ENCODE data around the gene UBE2G2.

The UBE2G2 gene

DNA sequence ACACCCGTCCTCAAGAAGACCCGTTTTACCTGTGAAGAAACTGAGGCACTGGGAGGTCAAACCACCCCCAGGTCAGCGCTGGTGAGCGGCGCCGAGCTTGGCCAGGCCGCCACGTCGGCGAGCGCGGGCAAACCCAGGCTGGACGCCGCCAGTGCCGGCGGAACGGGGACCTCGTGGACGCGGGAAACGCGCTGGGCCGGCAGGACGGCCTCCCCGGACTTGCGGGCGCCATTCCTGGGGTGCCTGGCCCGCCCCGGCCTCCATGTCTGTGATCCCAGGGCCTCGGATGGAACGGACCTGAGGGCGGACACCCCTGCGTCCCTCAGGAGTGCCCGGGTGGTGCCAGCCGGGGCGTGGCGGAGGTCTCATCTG is 17.0 kb upstream of the UBE2G2 start:
- no peaks in the 10 kb centered on the region for H3K27me3 ChIP-seq (ENCODE audit: insufficient read depth, poor library complexity, severe bottlenecking)
- peak overlapping the region; percentile 48 for H3K4me3 ChIP-seq (replicated peaks; ENCODE audit: insufficient read depth, low read length)
- H3K27ac ChIP-seq (replicated peaks) = peak overlapping the region; percentile 89

DNA sequence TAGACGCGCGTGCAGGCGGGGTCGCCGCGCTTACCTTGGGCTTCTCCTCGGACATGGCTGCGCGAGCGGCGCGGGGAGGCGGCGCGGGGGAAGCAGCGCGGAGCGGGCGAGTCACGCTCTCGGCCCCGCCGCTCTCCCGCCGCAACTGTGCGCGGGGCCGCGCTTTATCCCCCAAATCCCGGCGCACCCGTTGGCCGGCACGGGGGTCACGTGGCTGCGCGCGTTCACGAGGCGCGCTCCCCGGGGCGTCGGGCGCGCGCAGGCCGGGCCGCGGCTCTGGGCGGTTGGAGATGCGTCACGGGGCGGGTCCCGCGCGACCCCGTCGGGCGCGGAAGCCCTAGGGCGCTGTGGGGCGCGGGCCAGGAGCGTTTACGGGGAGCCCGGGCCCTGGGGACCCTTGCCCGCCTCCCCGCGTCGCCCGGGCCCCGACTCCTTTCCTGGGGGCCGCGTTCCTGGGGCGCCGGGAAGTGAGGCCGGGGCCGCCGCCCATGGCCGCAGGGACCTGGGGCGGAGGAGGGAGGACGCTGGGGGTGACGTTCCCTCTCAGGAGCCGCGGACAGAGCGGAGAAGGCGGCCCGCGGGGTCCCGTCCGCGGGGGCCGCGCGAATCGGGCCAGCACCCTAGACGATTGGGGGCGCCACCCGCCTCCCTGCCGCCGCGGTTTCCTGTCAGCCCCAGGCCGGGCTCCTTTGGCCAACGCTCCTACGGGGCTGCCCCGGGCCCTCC is 16.5 kb upstream of the UBE2G2 start, which contains the start of gene SUMO3:
Gene SUMO3, minus strand, starts transcription at position 149 of the 726 bp plus-strand sequence. Its CDS starts 94 bp downstream, at position 55.
- TF ChIP-seq GABPA (IDR thresholded peaks at IDR 0.05; ENCODE audit: low read depth) (no peak), POLR2AphosphoS5 (IDR thresholded peaks at IDR 0.05; ENCODE audit: low read depth) (peak; percentile 60; the same call in 1 of the 2 replicates)
- no peaks in the 10 kb centered on the region for H3K27me3 ChIP-seq (ENCODE audit: insufficient read depth, poor library complexity, severe bottlenecking)
- peak; percentile 73 to 77 for DNase-seq (ENCODE audit: low read depth in 1 of 2, low spot score in 1 of 2)
- peak within 1 kb of the TSS; percentile 89 for H3K27ac ChIP-seq (replicated peaks)
- peak within 1 kb of the TSS; percentile 83 for H3K4me3 ChIP-seq (replicated peaks; ENCODE audit: insufficient read depth, low read length)

More for the DNA sequence above, 17.0 kb upstream of the UBE2G2 start:
- DNase-seq (ENCODE audit: low read depth in 1 of 2, low spot score in 1 of 2) = no peak
- TF ChIP-seq SPI1 (IDR thresholded peaks at IDR 0.05; ENCODE audit: borderline replicate concordance, low read depth) (no peak), GABPA (IDR thresholded peaks at IDR 0.05; ENCODE audit: low read depth) (no peak), CTCF (IDR thresholded peaks at IDR 0.05; ENCODE audit: insufficient read depth, low read length) (no peak)

GRCh38 chr21:44817506-44817880 is 15.9 kb upstream of the UBE2G2 start:
- DNase-seq (ENCODE audit: low read depth in 1 of 2, low spot score in 1 of 2) = peak; percentile 88
- no peak for TF ChIP-seq CTCF (IDR thresholded peaks at IDR 0.05; ENCODE audit: insufficient read depth, low read length)
- no peak for TF ChIP-seq POLR2AphosphoS5 (IDR thresholded peaks at IDR 0.05; ENCODE audit: low read depth)
- no peak for TF ChIP-seq REST (IDR thresholded peaks at IDR 0.05; ENCODE audit: insufficient replicate concordance, low read depth)
- TF ChIP-seq GABPA (IDR thresholded peaks at IDR 0.05; ENCODE audit: low read depth) = no peak
- TF ChIP-seq SPI1 (IDR thresholded peaks at IDR 0.05; ENCODE audit: borderline replicate concordance, low read depth) = no peak
- H3K4me3 ChIP-seq (replicated peaks; ENCODE audit: insufficient read depth, low read length) = peak overlapping the region; percentile 83
- peak overlapping the region; percentile 52; the same call in 1 of the 2 replicates for H3K27ac ChIP-seq (replicated peaks)
- H3K27me3 ChIP-seq (ENCODE audit: insufficient read depth, poor library complexity, severe bottlenecking) = no peaks in the 10 kb centered on the region

GRCh38 chr21:44816761-44817505 is 15.3 kb upstream of the UBE2G2 start:
- peak overlapping the region; percentile 52; the same call in 1 of the 2 replicates for H3K27ac ChIP-seq (replicated peaks)
- no peak for TF ChIP-seq REST (IDR thresholded peaks at IDR 0.05; ENCODE audit: insufficient replicate concordance, low read depth)
- no peak for TF ChIP-seq CTCF (IDR thresholded peaks at IDR 0.05; ENCODE audit: insufficient read depth, low read length)
- TF ChIP-seq SPI1 (IDR thresholded peaks at IDR 0.05; ENCODE audit: borderline replicate concordance, low read depth) = no peak
- no peak for TF ChIP-seq GABPA (IDR thresholded peaks at IDR 0.05; ENCODE audit: low read depth)
- TF ChIP-seq POLR2AphosphoS5 (IDR thresholded peaks at IDR 0.05; ENCODE audit: low read depth) = no peak

More at GRCh38 chr21:44816761-44817505, 15.3 kb upstream of the UBE2G2 start:
- Histone ChIP-seq H3K27me3 (ENCODE audit: insufficient read depth, poor library complexity, severe bottlenecking) (no peaks in the 10 kb centered on the region), H3K4me3 (replicated peaks; ENCODE audit: insufficient read depth, low read length) (peak overlapping the region; percentile 83)
- no peak for DNase-seq (ENCODE audit: low read depth in 1 of 2, low spot score in 1 of 2)
